ENCODE data around the gene MAMLD1. TPM values are rescaled to one million over a fixed set of nuclear protein-coding genes. Genes with fewer than 3 reads are reported as not detected.

MAMLD1 gene
- total and polyA plus RNA-seq, 2 donors (not counting 3 experiments of a cell fraction or from before 2014, with no cell fraction given): 2.5 to 5.6 TPM

- no peak overlapping the region for H3K4me2 ChIP-seq (ENCODE audit: insufficient read depth, low read length)
- TF ChIP-seq EZH2 (IDR thresholded peaks at IDR 0.05; ENCODE audit: borderline replicate concordance, low read depth, low read length, severe bottlenecking) (no peak), POLR2AphosphoS5 (IDR thresholded peaks at IDR 0.05; ENCODE audit: insufficient read depth, low read depth, low read length) (no peak), POLR2A (IDR thresholded peaks at IDR 0.05; ENCODE audit: low read depth, low read length) (no peak), JUN (IDR thresholded peaks at IDR 0.05; ENCODE audit: borderline replicate concordance, insufficient read depth, insufficient read length, low read depth) (no peak), MAX (IDR thresholded peaks at IDR 0.05; ENCODE audit: insufficient read depth, insufficient read length) (no peak), GATA2 (IDR thresholded peaks at IDR 0.05; ENCODE audit: insufficient read depth, insufficient read length, low read depth, low read length) (no peak), FOS (IDR thresholded peaks at IDR 0.05; ENCODE audit: borderline replicate concordance, insufficient read depth, low read length) (no peak), MYC (IDR thresholded peaks at IDR 0.05; ENCODE audit: low read depth, low read length) (no peak)
- TF ChIP-seq, protein P1, sequence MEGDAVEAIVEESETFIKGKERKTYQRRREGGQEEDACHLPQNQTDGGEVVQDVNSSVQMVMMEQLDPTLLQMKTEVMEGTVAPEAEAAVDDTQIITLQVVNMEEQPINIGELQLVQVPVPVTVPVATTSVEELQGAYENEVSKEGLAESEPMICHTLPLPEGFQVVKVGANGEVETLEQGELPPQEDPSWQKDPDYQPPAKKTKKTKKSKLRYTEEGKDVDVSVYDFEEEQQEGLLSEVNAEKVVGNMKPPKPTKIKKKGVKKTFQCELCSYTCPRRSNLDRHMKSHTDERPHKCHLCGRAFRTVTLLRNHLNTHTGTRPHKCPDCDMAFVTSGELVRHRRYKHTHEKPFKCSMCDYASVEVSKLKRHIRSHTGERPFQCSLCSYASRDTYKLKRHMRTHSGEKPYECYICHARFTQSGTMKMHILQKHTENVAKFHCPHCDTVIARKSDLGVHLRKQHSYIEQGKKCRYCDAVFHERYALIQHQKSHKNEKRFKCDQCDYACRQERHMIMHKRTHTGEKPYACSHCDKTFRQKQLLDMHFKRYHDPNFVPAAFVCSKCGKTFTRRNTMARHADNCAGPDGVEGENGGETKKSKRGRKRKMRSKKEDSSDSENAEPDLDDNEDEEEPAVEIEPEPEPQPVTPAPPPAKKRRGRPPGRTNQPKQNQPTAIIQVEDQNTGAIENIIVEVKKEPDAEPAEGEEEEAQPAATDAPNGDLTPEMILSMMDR (IDR thresholded peaks at IDR 0.05; ENCODE audit: extremely low read depth in 1 of 2, insufficient read depth in 1 of 2, low read depth in 1 of 2, low read length in 2 of 2): no peak
- H3K27ac ChIP-seq (ENCODE audit: insufficient read depth, low read depth, low read length): no peak overlapping the region
- BruUV-seq (replicated peaks): no TSS peak
- intact Hi-C loops (cut with micrococcal nuclease): no loop called here
- no peak overlapping the region for H2AFZ ChIP-seq (ENCODE audit: low read depth, low read length)
- no peak overlapping the region for H3K9ac ChIP-seq (replicated peaks; ENCODE audit: extremely low read depth, insufficient read depth, low read length)
- DNase-seq (ENCODE audit: low read depth, low spot score): no peak
- H3K79me2 ChIP-seq (ENCODE audit: control insufficient read depth, insufficient read depth, low read length): no peaks in the 10 kb centered on the region
- CTCF ChIA-PET: no interaction called here
- dilution Hi-C loops (cut with MboI; ENCODE audit: extremely low pct_ligation_motif_present, low sequenced_read_pairs): no loop called here
- FAIRE-seq: no peak
- no peaks in the 10 kb centered on the region for H3K9me3 ChIP-seq (replicated peaks; ENCODE audit: control insufficient read depth, insufficient read depth, low read length)
- no peaks in the 10 kb centered on the region for H3K9me1 ChIP-seq (replicated peaks; ENCODE audit: control insufficient read depth, extremely low read depth, insufficient read depth, low read length)
- no peaks in the 10 kb centered on the region for H3K36me3 ChIP-seq (ENCODE audit: control insufficient read depth in 2 of 2, extremely low read depth in 1 of 2, insufficient read depth in 2 of 2, low read length in 2 of 2)
- POLR2A ChIA-PET: no interaction called here
- H3K4me3 ChIP-seq (replicated peaks in 1 of 3; ENCODE audit: insufficient read depth in 1 of 3, low read depth in 1 of 3, low read length in 3 of 3): no peak overlapping the region
- H3K4me1 ChIP-seq (ENCODE audit: control insufficient read depth, extremely low read depth, insufficient read depth, low read length): no peaks in the 10 kb centered on the region
- H3K27me3 ChIP-seq (ENCODE audit: control insufficient read depth in 2 of 2, insufficient read depth in 2 of 2, low read length in 2 of 2): no peaks in the 10 kb centered on the region
- no peaks in the 10 kb centered on the region for H4K20me1 ChIP-seq (replicated peaks; ENCODE audit: control insufficient read depth, extremely low read depth, insufficient read depth, low read length)
Measured at GRCh38 chrX:150463566-150463965, 100.4 kb downstream of the MAMLD1 start.

Data from endothelial cell of umbilical vein (primary cell).